Coronary artery (tissue), 2 donors: ENCODE measurements around the gene RNF40.
A peak's percentile ranks its signal among the peaks of the same experiment; 100 is the strongest.

Source experiments
- DNase-seq: peaks from one replicate; pipeline ENCODE4 v3.0.0-alpha.2; 2017; ENCODE audit warnings: low spot score
- H3K27ac ChIP-seq, 2 donors: fragments of 200-600 bp; sonication (generic); one replicate each; pipeline ENCODE4 v1.5.1; 2016 to 2019
- H3K4me3 ChIP-seq: fragments of 200-600 bp; sonication (generic); 2 replicates; pipeline ENCODE4 v1.5.1; 2016; ENCODE audit warnings: mild to moderate bottlenecking, moderate library complexity
- TF ChIP-seq, protein P1 (sequence below): fragments of 200-600 bp; sonication (generic); IDR thresholded peaks from one replicate; pipeline ENCODE4 v1.5.1; 2019; ENCODE audit warnings: antibody characterized with exemption

The RNF40 gene

DNA sequence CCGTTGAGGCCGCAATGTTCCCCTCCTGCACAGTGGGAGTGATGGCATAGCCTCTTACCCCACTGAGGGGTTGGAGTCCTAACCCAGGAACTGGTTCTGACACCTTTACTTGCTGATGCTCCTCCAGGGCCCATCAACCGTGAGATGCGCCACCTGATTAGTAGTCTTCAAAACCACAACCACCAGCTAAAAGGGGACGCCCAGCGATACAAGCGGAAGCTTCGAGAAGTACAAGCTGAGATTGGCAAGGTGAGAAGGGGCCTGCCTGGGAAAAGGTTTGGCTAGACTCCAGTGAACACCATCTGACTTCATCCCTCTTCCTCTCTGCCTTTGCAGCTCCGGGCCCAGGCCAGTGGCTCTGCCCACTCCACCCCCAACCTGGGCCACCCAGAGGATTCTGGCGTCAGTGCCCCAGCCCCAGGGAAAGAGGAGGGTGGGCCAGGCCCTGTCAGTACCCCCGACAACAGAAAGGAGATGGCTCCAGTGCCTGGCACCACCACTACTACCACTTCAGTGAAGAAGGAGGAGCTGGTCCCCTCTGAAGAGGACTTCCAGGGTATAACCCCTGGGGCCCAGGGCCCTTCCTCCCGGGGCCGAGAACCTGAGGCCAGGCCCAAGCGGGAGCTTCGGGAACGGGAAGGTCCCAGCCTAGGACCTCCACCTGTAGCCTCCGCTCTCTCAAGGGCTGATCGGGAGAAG is 5.8 kb downstream of the RNF40 start:
- TF ChIP-seq, protein P1, sequence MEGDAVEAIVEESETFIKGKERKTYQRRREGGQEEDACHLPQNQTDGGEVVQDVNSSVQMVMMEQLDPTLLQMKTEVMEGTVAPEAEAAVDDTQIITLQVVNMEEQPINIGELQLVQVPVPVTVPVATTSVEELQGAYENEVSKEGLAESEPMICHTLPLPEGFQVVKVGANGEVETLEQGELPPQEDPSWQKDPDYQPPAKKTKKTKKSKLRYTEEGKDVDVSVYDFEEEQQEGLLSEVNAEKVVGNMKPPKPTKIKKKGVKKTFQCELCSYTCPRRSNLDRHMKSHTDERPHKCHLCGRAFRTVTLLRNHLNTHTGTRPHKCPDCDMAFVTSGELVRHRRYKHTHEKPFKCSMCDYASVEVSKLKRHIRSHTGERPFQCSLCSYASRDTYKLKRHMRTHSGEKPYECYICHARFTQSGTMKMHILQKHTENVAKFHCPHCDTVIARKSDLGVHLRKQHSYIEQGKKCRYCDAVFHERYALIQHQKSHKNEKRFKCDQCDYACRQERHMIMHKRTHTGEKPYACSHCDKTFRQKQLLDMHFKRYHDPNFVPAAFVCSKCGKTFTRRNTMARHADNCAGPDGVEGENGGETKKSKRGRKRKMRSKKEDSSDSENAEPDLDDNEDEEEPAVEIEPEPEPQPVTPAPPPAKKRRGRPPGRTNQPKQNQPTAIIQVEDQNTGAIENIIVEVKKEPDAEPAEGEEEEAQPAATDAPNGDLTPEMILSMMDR: no peak
- no peak for DNase-seq
- H3K4me3 ChIP-seq: no peak overlapping the region
- H3K27ac ChIP-seq: no peak overlapping the region

DNA sequence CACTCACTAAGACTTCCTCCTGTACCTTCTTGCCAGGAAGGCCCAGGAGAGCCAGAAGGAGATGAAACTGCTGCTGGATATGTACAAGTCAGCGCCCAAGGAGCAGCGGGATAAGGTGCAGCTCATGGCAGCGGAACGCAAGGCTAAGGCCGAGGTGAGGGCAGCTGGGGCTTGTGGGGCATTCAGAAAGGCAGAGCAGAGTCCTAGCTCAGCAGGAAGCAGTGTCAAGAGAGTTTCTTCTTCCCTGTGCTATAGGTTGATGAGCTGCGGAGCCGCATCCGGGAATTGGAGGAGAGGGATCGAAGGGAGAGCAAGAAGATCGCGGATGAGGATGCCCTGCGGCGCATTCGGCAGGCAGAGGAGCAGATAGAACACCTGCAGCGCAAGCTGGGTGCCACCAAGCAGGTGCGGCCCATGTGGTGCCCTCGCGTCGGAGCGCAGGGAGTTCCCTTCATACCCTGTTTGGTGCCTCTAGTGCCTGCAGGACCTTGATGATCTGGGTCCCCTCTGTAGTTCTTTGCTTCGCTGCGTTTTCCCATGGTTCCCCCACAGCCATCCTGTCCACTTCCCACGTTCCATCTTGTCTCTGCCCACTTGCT is 6.6 kb downstream of the RNF40 start:
- TF ChIP-seq, protein P1: no peak
- DNase-seq: no peak
- no peak overlapping the region for H3K27ac ChIP-seq
- no peak overlapping the region for H3K4me3 ChIP-seq

DNA sequence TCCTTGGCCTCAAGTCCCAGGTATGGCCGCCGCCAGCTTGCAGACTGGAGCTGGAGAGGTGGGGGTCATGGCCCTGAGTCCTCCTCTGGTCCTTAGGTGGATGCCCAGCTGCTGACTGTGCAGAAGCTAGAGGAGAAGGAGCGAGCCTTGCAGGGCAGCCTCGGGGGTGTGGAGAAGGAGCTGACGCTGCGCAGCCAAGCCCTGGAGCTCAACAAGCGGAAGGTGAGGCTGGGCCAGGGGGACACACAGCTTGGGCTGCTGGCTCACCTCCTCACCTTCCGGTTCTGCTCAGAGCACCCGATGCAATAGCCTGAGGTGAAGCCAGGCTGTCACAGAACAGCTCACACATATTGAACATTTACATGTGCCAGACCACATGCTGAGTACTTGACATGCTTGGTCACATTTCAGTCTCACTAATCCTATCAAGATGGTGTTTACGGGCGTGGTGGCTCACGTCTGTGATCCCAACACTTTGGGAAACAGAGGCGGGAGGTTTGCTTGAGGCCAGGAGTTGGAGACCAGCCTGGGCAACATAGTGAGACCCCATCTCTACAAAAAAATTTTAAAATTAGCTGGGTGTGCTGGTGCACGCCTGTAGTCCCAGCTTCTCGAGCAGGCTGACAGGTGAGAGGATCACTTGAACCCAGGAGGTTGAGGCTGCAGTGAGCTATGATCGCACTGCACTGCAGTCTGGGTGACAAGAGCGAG is 7.4 kb downstream of the RNF40 start:
- TF ChIP-seq, protein P1: no peak
- H3K27ac ChIP-seq: no peak overlapping the region
- peak; percentile 53 for DNase-seq
- no peak overlapping the region for H3K4me3 ChIP-seq

DNA sequence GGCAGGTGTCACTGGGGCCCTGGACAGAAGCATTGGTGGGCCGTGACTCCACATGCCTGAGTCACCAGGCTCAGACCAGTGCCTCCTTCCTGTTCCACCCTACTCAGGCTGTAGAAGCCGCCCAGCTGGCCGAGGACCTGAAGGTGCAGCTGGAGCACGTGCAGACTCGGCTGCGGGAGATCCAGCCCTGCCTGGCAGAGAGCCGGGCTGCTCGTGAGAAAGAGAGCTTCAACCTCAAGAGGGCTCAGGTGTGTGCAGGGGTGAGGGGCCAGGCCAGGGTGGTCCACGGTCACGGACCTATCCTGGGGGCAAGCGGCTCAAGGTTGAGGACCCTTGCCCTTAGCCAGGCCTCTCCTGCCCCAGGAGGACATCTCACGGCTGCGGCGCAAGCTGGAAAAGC is 9.6 kb downstream of the RNF40 start:
- no peak overlapping the region for H3K27ac ChIP-seq
- no peak overlapping the region for H3K4me3 ChIP-seq
- TF ChIP-seq, protein P1: no peak
- no peak for DNase-seq

DNA sequence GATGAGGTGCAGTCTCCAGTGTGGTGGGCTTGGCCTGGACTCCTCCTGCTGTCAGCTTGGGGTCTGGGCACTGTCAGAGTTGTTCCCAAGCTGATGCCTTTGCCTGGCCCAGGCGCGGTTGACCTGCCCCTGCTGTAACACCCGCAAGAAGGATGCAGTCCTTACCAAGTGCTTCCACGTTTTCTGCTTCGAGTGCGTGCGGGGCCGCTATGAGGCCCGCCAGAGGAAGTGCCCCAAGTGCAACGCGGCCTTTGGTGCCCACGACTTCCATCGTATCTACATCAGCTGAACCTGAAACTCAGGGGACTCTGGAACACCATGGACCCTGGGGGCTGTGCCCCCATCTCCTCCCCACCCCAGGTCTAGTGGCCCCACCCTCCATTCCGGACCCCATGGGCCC is 11.7 kb downstream of the RNF40 start:
- TF ChIP-seq, protein P1: no peak
- Histone ChIP-seq H3K27ac (no peak overlapping the region), H3K4me3 (no peak overlapping the region)
- no peak for DNase-seq

DNA sequence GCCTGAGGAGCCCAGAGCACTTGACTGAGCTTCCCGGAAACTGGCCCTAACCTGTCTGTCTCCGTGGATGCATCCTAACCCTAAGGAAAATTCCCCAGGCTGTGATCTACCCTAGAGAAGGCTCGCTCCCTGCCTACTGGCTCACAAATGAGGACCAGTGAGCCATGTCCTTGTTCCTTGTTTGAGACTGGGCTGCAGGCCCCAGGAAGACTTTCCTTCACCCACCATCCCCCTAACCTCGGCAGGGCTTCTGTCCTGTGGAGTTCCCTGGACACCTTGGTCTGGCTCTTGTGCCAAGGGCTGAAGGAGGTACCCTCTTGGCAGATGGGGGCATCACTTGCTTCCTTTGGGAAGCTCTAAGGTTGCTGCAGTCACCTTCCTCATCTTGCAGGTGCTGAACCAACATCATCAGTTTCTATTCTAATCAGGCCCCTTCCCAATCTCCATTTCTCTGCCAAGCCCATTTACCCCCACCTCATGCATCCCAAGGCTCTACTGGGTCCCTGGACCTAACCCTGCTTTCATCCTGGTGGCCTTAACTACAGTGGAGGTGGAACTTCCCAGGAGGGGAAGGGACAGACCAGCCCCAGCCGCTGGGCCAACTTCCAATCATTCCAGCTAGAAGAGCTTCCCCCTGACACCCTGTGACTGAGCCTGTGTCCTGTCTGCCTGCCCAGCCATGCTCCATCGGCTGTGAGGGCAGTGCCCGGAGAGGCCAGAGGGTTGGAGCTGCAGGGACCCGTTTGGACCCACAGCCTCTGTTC is 12.4 kb downstream of the RNF40 start:
- DNase-seq: peak; percentile 73
- Histone ChIP-seq H3K27ac (peak overlapping the region; percentile 65 to 88), H3K4me3 (peak overlapping the region; percentile 77)
- TF ChIP-seq, protein P1: no peak
